Liver (tissue), 9 donors: ENCODE results near the gene MAN2B1. TPM values are rescaled to one million over a fixed set of nuclear protein-coding genes. Genes with fewer than 3 reads are reported as not detected.

Source experiments
- DNase-seq: peaks from one replicate; pipeline ENCODE4 v3.0.0-alpha.2; 2017; ENCODE audit warnings: low spot score
- H3K27ac ChIP-seq, 2 donors: one replicate each; pipeline ENCODE4 v1.7.0; 2013; ENCODE audit warnings: inconsistent platforms in 2 of 2, low read length in 2 of 2, control low read depth in 1 of 2, low read depth in 1 of 2, mild to moderate bottlenecking in 1 of 2
- H3K27me3 ChIP-seq, 4 donors: one replicate each; pipeline versions ENCODE4 v1.6.1 to v1.7.0; 2013; ENCODE audit warnings: low read length in 3 of 4, inconsistent platforms in 1 of 4, mild to moderate bottlenecking in 1 of 4, moderate library complexity in 1 of 4; ENCODE audit not compliant: control insufficient read depth in 4 of 4, insufficient read depth in 4 of 4
- H3K36me3 ChIP-seq, 4 donors: one replicate each; pipeline versions ENCODE4 v1.6.1 to v1.7.0; 2013; ENCODE audit warnings: low read length in 3 of 4, mild to moderate bottlenecking in 3 of 4, low read depth in 1 of 4, moderate library complexity in 1 of 4; ENCODE audit not compliant: control insufficient read depth in 4 of 4, insufficient read depth in 3 of 4
- H3K4me1 ChIP-seq, 4 donors: one replicate each; pipeline versions ENCODE4 v1.6.1 to v1.7.0; 2013; ENCODE audit warnings: low read length in 3 of 4, mild to moderate bottlenecking in 3 of 4, moderate library complexity in 1 of 4; ENCODE audit not compliant: control insufficient read depth in 4 of 4, insufficient read depth in 4 of 4
- H3K4me3 ChIP-seq, 3 donors: one replicate each; pipeline versions ENCODE4 v1.6.1 to v1.7.0; 2013; ENCODE audit warnings: low read length in 3 of 3, control low read depth in 1 of 3, low read depth in 1 of 3, mild to moderate bottlenecking in 1 of 3
- H3K9ac ChIP-seq, 2 donors: one replicate each; pipeline ENCODE4 v1.7.0; 2013; ENCODE audit warnings: low read length in 2 of 2, mild to moderate bottlenecking in 2 of 2, moderate library complexity in 2 of 2, control low read depth in 1 of 2, low read depth in 1 of 2
- H3K9me3 ChIP-seq, 4 donors: one replicate each; pipeline versions ENCODE4 v1.6.1 to v1.7.0; 2013; ENCODE audit warnings: low read length in 3 of 4; ENCODE audit not compliant: control insufficient read depth in 4 of 4
- ATF3 ChIP-seq: IDR thresholded peaks from 2 replicates; pipeline ENCODE4 v1.6.1; 2016; ENCODE audit warnings: antibody characterized with exemption
- CTCF ChIP-seq: fragments of 150-350 bp; IDR thresholded peaks from 2 replicates; pipeline ENCODE4 v1.5.1; 2017; ENCODE audit warnings: improper control_type of control experiment, low read depth, low read length; ENCODE audit not compliant: missing input control
- EGR1 ChIP-seq, 2 donors: IDR thresholded peaks; 2 replicates each; pipeline ENCODE4 v1.6.1; 2016 to 2018; ENCODE audit warnings: antibody characterized with exemption in 2 of 2, low read depth in 2 of 2
- FOXA1 ChIP-seq: IDR thresholded peaks from 2 replicates; pipeline ENCODE4 v1.6.1; 2016; ENCODE audit warnings: antibody characterized with exemption
- FOXA2 ChIP-seq: IDR thresholded peaks from 2 replicates; pipeline ENCODE4 v1.6.1; 2016; ENCODE audit warnings: antibody characterized with exemption
- HNF4A ChIP-seq, 2 donors: conservative IDR thresholded peaks; 2 replicates each; pipeline ENCODE4 v1.6.1; 2016; ENCODE audit warnings: antibody characterized with exemption in 2 of 2, mild to moderate bottlenecking in 2 of 2
- JUND ChIP-seq, 2 donors: IDR thresholded peaks; 2 replicates each; pipeline ENCODE4 v1.6.1; 2016; ENCODE audit warnings: antibody characterized with exemption in 2 of 2
- MAX ChIP-seq: IDR thresholded peaks from 2 replicates; pipeline ENCODE4 v1.6.1; 2016; ENCODE audit warnings: antibody characterized with exemption
- RAD21 ChIP-seq, 2 donors: IDR thresholded peaks; 2 replicates each; pipeline ENCODE4 v1.6.1; 2016; ENCODE audit warnings: antibody characterized with exemption in 2 of 2, mild to moderate bottlenecking in 2 of 2
- REST ChIP-seq: IDR thresholded peaks from 2 replicates; pipeline ENCODE4 v1.6.1; 2016; ENCODE audit warnings: antibody characterized with exemption, mild to moderate bottlenecking
- RXRA ChIP-seq, 2 donors: IDR thresholded peaks; 2 replicates each; pipeline ENCODE4 v1.6.1; 2017 to 2018; ENCODE audit warnings: antibody characterized with exemption in 2 of 2, mild to moderate bottlenecking in 1 of 2
- SP1 ChIP-seq: IDR thresholded peaks from 2 replicates; pipeline ENCODE4 v1.6.1; 2018; ENCODE audit warnings: antibody characterized with exemption, mild to moderate bottlenecking
- TAF1 ChIP-seq: conservative IDR thresholded peaks from 2 replicates; pipeline ENCODE4 v1.6.1; 2016; ENCODE audit warnings: antibody characterized with exemption, mild to moderate bottlenecking
- ZBTB33 ChIP-seq: IDR thresholded peaks from 2 replicates; pipeline ENCODE4 v1.6.1; 2016; ENCODE audit warnings: antibody characterized with exemption
- WGBS: extraction: QIAGEN DNeasy Blood & Tissue Kit; methylation state at CpG from one replicate; pipeline ENCODE4 v1.1.7; 2013; 5-methylcytosine and 5-hydroxymethylcytosine counted together
- polyA plus RNA-seq, 2 donors: library from polyadenylated mRNA; stranded (reverse) in 1 of 2; unstranded in 1 of 2; fragments of 200-250 nt in 1 of 2; fragments of >200 nt in 1 of 2; fragmentation: Nextera tagmentation in 1 of 2; extraction: Ambion mirVana in 1 of 2; gene quantifications; one replicate each; pipeline versions ENCODE4 v1.2.1 to v1.2.3, GENCODE V29; 2013 to 2015
- total RNA-seq, 2 donors: library from RNA; depleted of rRNA; stranded (reverse); fragments of >200 nt; gene quantifications; one replicate each; pipeline ENCODE4 v1.2.3, GENCODE V29; 2014
- donor health status: healthy.
- donor health status: healthy.
- donor health status: healthy.
- donor health status: healthy.
- donor health status: healthy.

The MAN2B1 gene
- total and polyA plus RNA-seq, 4 donors, result 23.5 to 42.9 (median 35.1) TPM

- peaks cover 27 to 60% (median 29%) of the 10 kb centered on the region in 4 donors for H3K36me3 ChIP-seq
- no peaks in the 10 kb centered on the region for H3K9me3 ChIP-seq
- H3K4me3 ChIP-seq, result no peak overlapping the region
- H3K9ac ChIP-seq, result no peak overlapping the region
- TF ChIP-seq CTCF (no peak), SP1 (no peak), HNF4A (conservative IDR thresholded peaks at IDR 0.05) (no peak), REST (no peak), FOXA2 (no peak), EGR1 (IDR thresholded peaks at IDR 0.05; ENCODE audit: low read depth in 2 of 2) (no peak), RAD21 (IDR thresholded peaks at IDR 0.05) (no peak), MAX (no peak), JUND (IDR thresholded peaks at IDR 0.05) (no peak), ZBTB33 (no peak), TAF1 (no peak), ATF3 (no peak), FOXA1 (no peak)
- H3K4me1 ChIP-seq, result peaks cover 2 to 9% (median 8%) of the 10 kb centered on the region in 4 donors
- H3K27ac ChIP-seq, result no peak overlapping the region
- 97% methylated on average over 17 of the region's 17 CpGs for WGBS
- DNase-seq, result no peak
- H3K27me3 ChIP-seq, result no peaks in the 10 kb centered on the region
Observed at GRCh38 chr19:12711187-12711586, 44.6 kb upstream of the MAN2B1 start.

- H3K36me3 ChIP-seq, result peaks cover 30 to 65% (median 35%) of the 10 kb centered on the region in 4 donors
- H3K4me1 ChIP-seq, result no peaks in the 10 kb centered on the region
- DNase-seq, result no peak
- no peak for TF ChIP-seq RXRA (IDR thresholded peaks at IDR 0.05)
- no peak for TF ChIP-seq ZBTB33
- no peak for TF ChIP-seq REST
- TF ChIP-seq JUND (IDR thresholded peaks at IDR 0.05), result no peak
- no peak for TF ChIP-seq FOXA1
- no peak for TF ChIP-seq TAF1
- no peak for TF ChIP-seq CTCF
- TF ChIP-seq ATF3, result no peak
- no peaks in the 10 kb centered on the region for H3K27me3 ChIP-seq
- H3K27ac ChIP-seq, result no peak overlapping the region
- H3K4me3 ChIP-seq, result no peak overlapping the region
- no peaks in the 10 kb centered on the region for H3K9me3 ChIP-seq
- no peak overlapping the region for H3K9ac ChIP-seq
- 97% methylated on average over 8 of the region's 8 CpGs for WGBS
Observed at GRCh38 chr19:12708641-12709040, 42.1 kb upstream of the MAN2B1 start.
